Hippocampal formation (tissue), 2 donors: ENCODE results near the gene MSS51.
"Not testable (repeated sequence)": the region's sequence is repeated elsewhere in the genome, so short reads cannot be mapped to it uniquely, and the experiment has no call there.

Source experiments
- DNase-seq, 2 donors: peaks; one replicate each; lab custom pipeline; 2025; lab: John Stamatoyannopoulos, UW

MSS51 gene

DNA sequence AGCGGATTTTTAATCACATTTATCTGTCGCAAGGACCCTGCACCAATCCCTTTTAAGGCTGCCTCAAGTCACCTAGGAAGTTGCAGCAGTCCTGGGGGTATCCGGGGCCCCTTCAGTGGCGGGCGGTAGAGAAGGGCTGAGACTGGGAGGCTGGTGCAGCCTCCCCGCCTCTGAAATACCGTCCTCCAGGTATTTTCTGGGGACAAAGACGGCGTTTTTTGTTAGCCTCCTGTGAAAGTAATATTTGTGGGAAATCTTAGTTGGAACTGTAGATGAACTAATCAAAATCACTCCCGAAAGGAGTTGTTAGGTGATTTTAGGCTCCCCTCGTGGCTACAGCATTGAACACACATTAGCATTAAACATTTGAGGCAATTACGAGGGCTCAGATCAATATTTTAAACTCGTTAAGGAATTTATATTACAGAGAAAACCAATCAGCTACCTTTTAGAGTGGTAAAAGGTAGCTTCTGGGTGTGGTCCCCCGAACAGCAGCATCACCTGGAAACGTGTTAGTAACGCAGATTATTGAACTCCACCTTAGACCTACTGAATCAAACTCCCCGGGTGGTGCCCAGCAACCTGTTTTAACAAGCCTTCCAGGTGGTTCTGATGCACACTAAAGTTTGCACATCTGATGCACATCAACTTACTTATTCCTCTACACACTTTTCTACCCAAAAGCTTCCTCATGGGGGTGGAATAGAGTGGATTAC is 19.0 kb downstream of the MSS51 start:
- DNase-seq, result no peak

GRCh38 chr10:73413528-73414229 is 19.7 kb downstream of the MSS51 start, which contains the start of gene ANXA7:
ANXA7 (minus strand) TSS chr10:73414058; CDS start chr10:73400856, 13,202 bp downstream.
- peak; percentile 85 to 89 for DNase-seq

DNA sequence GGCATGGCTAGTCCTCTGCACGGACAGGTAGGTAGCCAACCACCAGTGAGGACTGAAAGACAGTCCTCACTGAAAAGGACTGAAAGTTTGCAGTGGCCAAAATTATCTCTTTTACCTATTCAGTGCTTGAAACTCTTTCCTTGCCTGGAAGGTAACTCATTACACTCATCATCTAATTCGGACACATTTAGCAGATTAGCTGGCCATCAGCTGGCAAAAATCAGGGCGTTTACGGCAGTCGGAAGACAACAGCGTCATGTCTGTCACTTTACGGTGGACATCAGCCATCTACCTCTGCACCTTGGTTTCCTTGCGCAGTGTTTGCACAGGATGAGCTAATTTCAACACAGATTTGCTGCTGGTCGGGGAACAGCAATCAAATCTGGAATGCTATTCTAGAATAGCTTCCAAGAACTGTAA is 20.2 kb downstream of the MSS51 start:
- peak in 1 of 2 donors; percentile 31 for DNase-seq

GRCh38 chr10:73410897-73411296 is 22.5 kb downstream of the MSS51 start:
- DNase-seq, result no peak

GRCh38 chr10:73408978-73409521 is 24.3 kb downstream of the MSS51 start:
- DNase-seq, result no peak

GRCh38 chr10:73408061-73408460 is 25.3 kb downstream of the MSS51 start:
- DNase-seq, result no peak

DNA sequence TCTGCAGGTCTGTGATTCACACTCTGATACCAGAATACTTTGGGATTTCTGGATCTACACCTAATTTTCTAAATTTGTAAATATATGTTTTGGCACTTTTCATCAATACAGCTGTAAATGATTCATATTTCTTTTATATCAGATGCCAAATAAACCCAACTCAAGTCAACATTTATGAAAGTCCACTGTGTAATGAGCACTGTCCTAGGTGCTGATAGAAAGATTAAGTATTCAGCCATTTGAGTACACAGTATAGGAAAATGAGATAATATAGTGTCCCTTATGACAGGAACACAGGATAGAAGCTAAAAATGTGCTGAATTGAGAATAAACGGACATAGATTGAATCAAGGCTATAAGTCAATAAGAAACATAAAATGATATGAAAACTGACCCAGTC is 25.9 kb downstream of the MSS51 start:
- no peak for DNase-seq

DNA sequence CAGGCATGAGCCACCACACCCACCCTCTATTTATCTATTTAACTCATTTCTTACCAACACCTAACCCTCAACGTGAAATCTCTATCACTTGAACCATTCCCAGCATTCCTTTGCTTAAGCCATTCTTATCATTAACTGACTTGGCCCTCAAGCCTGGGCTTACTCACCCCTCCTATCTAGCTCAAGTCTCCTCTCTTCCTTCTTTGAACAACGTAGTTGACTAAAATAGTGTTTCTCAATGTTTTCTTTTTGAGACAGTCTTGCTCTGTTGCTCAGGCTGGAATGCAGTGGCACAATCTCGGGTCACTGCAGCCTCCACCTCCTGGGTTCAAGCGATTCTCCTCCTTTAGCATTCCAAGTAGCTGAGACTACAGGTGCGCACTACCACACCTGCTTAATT is 26.5 kb downstream of the MSS51 start:
- DNase-seq, result no peak

DNA sequence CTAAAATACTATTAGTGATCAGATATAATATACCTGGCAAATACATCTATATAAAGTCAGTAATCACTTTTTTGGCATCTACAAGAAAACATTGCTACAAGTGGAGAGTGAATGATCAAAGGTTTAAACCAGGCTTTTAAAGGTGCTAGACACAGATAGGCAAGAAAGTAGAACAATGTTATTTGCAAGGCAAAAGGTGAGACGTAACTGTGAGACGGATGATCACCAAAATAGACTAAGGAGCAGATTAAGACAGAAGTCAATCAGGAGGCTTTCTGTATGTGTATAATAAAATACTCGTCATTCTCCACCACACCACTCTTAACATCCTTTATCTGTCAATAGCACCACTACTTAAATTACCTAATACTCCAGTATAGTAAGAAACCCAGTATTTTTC is 27.8 kb downstream of the MSS51 start:
- DNase-seq, result no peak

- no peak for DNase-seq
These were observed 28.7 kb downstream of the MSS51 start for GRCh38 chr10:73404690-73405089.

DNA sequence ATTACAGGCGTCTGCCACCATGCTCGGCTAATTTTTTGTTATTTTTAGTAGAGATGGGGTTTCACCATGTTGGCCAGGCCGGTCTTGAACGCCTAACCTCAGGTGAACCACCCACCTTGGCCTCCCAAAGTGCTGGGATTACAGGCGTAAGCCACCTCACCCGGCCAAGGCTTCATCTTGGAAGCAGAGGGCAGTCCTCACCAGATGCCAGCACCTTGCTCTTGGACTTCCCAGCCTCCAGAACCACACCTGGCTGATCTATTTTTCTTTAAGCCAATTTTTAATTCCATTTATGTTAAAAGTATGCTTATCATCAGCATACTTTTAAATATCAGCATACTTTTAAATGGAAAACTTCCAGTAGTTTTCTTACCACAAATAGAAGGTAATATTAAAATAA is 31.7 kb downstream of the MSS51 start:
- DNase-seq, result no peak

- DNase-seq, result no peak
These were observed 34.3 kb downstream of the MSS51 start for GRCh38 chr10:73399063-73399462.

DNA sequence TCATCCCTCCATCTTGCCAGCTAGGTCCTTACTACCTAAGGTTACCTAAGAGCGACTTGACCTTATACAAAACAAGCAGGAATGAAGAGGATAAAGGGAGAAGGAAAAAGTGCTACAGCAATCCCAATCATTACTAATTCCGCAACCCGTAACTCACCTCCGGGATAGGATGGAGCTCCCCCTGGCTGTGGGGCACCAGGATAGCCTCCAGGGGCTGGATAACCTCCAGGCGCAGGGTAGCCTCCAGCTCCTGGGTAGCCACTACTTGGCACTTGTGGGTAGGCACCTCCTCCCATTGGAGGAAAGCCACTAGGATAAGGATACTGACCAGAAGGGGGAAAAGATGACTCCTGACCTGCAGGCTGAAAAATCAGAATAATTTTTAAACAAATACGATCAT is 35.3 kb downstream of the MSS51 start:
- DNase-seq, result no peak

DNA sequence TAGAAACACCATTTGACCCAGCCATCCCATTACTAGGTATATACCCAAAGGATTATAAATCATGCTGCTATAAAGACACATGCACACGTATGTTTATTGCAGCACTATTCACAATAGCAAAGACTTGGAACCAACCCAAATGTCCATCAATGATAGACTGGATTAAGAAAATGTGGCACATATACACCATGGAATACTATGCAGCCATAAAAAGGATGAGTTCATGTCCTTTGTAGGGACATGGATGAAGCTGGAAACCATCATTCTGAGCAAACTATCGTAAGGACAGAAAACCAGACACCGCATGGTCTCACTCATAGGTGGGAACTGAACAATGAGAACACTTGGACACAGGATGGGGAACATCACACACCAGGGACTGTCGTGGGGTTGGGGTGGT is 39.0 kb downstream of the MSS51 start:
- DNase-seq, result not testable (repeated sequence)

GRCh38 chr10:73388228-73388627 is 45.1 kb downstream of the MSS51 start:
- DNase-seq, result no peak

- DNase-seq, result no peak
These were observed 46.8 kb downstream of the MSS51 start for GRCh38 chr10:73386583-73386982.

DNA sequence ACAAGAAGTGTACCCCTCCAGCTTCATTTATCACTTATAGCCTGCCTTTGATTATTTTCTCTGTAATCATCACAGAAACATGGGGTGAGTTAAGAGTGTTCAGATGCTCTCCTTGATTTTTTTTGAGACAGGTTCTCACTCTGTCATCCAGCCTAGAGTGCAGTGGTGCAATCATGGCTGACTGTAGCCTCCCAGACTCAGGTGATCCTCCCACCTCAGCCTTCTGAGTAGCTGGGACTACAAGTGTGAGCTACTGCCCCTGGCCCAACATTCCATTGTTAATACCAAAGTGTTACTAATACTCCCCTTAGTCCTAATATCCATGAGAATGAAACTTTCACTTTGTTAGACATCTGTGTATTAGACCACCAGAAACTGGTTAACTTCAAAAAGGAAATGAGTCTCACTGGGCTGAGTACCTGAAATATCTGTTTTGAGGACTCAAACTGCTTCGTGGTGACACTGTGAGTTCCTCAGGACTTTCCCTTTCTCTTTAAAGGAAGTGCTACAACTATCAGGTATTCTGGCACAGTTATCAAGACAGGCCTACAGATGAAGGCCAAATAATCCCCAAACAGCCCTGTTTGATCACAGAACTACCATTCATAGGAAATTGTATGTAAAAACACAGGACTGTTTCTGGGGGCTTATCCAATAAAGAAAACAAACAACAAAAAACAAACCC is 54.2 kb downstream of the MSS51 start:
- no peak for DNase-seq

- no peak for DNase-seq
These were observed 56.7 kb downstream of the MSS51 start for GRCh38 chr10:73376679-73377078.
